HepG2 (cell line): Measurements from ENCODE around the gene ROMO1. TPM values are rescaled to one million over a fixed set of nuclear protein-coding genes. Genes with fewer than 3 reads are reported as not detected.

ENCODE experiments used
- AHR ChIP-seq: IDR thresholded peaks from 2 replicates; pipeline ENCODE4 v1.6.1; 2018; ENCODE audit warnings: missing genetic modification reagents, missing compliant biosample characterization
- ARNTL ChIP-seq: sonication (generic); formaldehyde crosslinking; IDR thresholded peaks from 2 replicates; pipeline ENCODE4 v1.4.0; 2020; ENCODE audit warnings: mild to moderate bottlenecking, missing genetic modification reagents
- CHCHD3 ChIP-seq: sonication (generic); formaldehyde crosslinking; IDR thresholded peaks from 2 replicates; pipeline ENCODE4 v1.8.0; 2022; ENCODE audit warnings: mild to moderate bottlenecking, missing genetic modification reagents, moderate library complexity
- DMAP1 ChIP-seq: IDR thresholded peaks from 2 replicates; pipeline ENCODE4 v1.6.1; 2016
- HMG20B ChIP-seq: conservative IDR thresholded peaks from 2 replicates; pipeline ENCODE4 v1.6.1; 2016; ENCODE audit warnings: missing genetic modification reagents, missing compliant biosample characterization
- IRF2 ChIP-seq: IDR thresholded peaks from 2 replicates; pipeline ENCODE4 v1.6.1; 2018; ENCODE audit warnings: missing genetic modification reagents, missing compliant biosample characterization
- MXD4 ChIP-seq: IDR thresholded peaks from 2 replicates; pipeline ENCODE4 v1.6.1; 2016; ENCODE audit warnings: mild to moderate bottlenecking, missing biosample characterization, missing genetic modification reagents
- MYC ChIP-seq: sonication (generic); formaldehyde crosslinking; IDR thresholded peaks from 2 replicates; pipeline ENCODE4 v1.9.0; 2021; ENCODE audit warnings: missing genetic modification reagents, borderline replicate concordance
- PITX1 ChIP-seq: sonication (generic); formaldehyde crosslinking; IDR thresholded peaks from 2 replicates; pipeline ENCODE4 v1.5.1; 2020; ENCODE audit warnings: mild to moderate bottlenecking, missing genetic modification reagents
- RBM22 ChIP-seq: fragments of 200-400 bp; formaldehyde crosslinking; optimal IDR thresholded peaks from 2 replicates; pipeline ENCODE3; 2017; ENCODE audit warnings: mild to moderate bottlenecking, low read length, moderate library complexity
- RELA ChIP-seq: sonication (generic); formaldehyde crosslinking; IDR thresholded peaks from 2 replicates; pipeline ENCODE4 v1.4.0; 2020; ENCODE audit warnings: missing genetic modification reagents
- STAG1 ChIP-seq: sonication (generic); formaldehyde crosslinking; IDR thresholded peaks from 2 replicates; pipeline ENCODE4 v1.4.0; 2020; ENCODE audit warnings: missing genetic modification reagents
- TCF7L2 ChIP-seq: IDR thresholded peaks from 2 replicates; pipeline ENCODE4 v1.6.1; 2011; ENCODE audit warnings: mild to moderate bottlenecking, low read depth, low read length, moderate library complexity
- YEATS2 ChIP-seq: sonication (generic); formaldehyde crosslinking; IDR thresholded peaks from 2 replicates; pipeline ENCODE4 v1.4.0; 2020; ENCODE audit warnings: missing genetic modification reagents, borderline replicate concordance
- ZFP90 ChIP-seq: sonication (generic); formaldehyde crosslinking; IDR thresholded peaks from 2 replicates; pipeline ENCODE4 v1.8.0; 2022; ENCODE audit warnings: missing genetic modification reagents, mild to moderate bottlenecking, inconsistent platforms, borderline replicate concordance
- ZNF550 ChIP-seq: sonication (generic); formaldehyde crosslinking; IDR thresholded peaks from 2 replicates; pipeline ENCODE4 v1.4.0; 2020; ENCODE audit warnings: mild to moderate bottlenecking, missing genetic modification reagents, borderline replicate concordance
- ZNF772 ChIP-seq: sonication (generic); formaldehyde crosslinking; IDR thresholded peaks from 2 replicates; pipeline ENCODE4 v1.5.0; 2020; ENCODE audit warnings: mild to moderate bottlenecking, missing genetic modification reagents
- ZNF788 ChIP-seq: sonication (generic); formaldehyde crosslinking; IDR thresholded peaks from 2 replicates; pipeline ENCODE4 v1.5.0; 2020; ENCODE audit warnings: mild to moderate bottlenecking, missing genetic modification reagents, borderline replicate concordance
- ZNF878 ChIP-seq: sonication (generic); formaldehyde crosslinking; IDR thresholded peaks from 2 replicates; pipeline ENCODE4 v1.8.1; 2023; ENCODE audit warnings: mild to moderate bottlenecking, missing genetic modification reagents, moderate library complexity
- polyA plus RNA-seq, 8 experiments: library from polyadenylated mRNA; depleted of rRNA in 3 of 8; stranded (reverse) in 7 of 8; unstranded in 1 of 8; fragments of >200 nt; fragmentation: Illumina TruSeq in 4 of 8; extraction: Trizol in 4 of 8; gene quantifications; 2 replicates each; pipeline versions ENCODE4 v1.2.1 to v1.2.3, GENCODE V29; 2011 to 2016; ENCODE audit warnings: low read depth in 4 of 8, missing spikeins in 1 of 8, mixed read lengths in 1 of 8; ENCODE audit not compliant: insufficient read depth in 1 of 8
- total RNA-seq, 5 experiments: library from RNA; depleted of rRNA; stranded (reverse); fragments of >200 nt; fragmentation: Illumina TruSeq; extraction: Trizol; gene quantifications; 2 replicates each; pipeline ENCODE4 v1.2.3, GENCODE V29; 2016; ENCODE audit warnings: low read depth in 1 of 5
- TF ChIP-seq, protein P1 (sequence below): sonication (generic); formaldehyde crosslinking; conservative IDR thresholded peaks from 2 replicates; pipeline ENCODE4 v1.4.0; 2020; ENCODE audit warnings: mild to moderate bottlenecking, missing genetic modification reagents, moderate library complexity
- TF ChIP-seq, protein P2 (sequence below): IDR thresholded peaks from 2 replicates; pipeline ENCODE4 v1.6.1; 2016; ENCODE audit warnings: low read depth, control low read depth
- TF ChIP-seq, protein P3 (sequence below): sonication (generic); formaldehyde crosslinking; IDR thresholded peaks from 2 replicates; pipeline ENCODE4 v1.9.0; 2021; ENCODE audit warnings: missing genetic modification reagents, mild to moderate bottlenecking, borderline replicate concordance

The ROMO1 gene
- total and polyA plus RNA-seq, 2 of the 13 experiments (the other 11 are each of a cell fraction or from before 2014, with no cell fraction given) = 636 to 755 TPM

DNA sequence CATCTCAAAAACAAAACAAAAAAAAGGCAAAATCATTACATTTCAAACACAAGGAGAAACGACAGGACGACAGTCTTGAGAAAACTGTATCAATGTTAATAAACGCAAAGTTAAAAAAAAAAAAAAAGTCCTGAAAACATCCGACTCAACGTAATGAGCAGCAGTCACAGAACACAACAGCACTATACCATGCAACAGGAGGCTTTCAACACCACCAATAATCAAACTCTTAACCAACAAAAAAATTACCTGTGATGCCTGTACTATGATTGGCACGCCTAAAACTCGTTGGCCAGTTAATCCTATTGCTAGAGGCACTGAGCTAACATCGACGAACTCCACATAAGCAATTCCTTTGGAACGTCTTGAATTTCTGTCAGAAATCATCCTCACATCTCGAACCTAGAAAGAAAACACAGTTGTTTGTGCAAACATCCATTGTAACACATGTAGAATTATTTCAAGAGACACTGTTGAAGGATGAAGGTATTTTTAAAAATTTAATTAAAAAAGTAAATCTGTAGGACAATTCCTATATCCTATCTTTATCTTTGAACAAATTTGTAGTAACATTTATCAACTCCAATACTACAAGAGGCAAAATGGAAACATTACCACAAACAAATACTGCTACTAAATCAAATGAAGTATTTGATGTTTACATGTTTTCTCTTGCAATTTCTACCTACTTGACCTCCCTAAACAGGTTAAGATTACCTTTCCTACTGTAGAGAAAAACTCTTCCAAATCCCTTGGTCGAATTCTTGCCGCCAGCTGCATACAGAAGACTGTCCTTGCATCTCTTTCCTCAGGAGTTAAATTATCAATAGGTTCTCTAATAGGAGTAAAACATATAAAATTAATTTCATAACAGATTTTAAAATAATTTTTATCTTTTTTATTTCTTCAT lies 25.4 kb downstream of the ROMO1 start (continued):
- TF ChIP-seq ZFP90 (CRISPR knock-in tag) (no peak), RELA (CRISPR knock-in tag) (no peak), STAG1 (CRISPR knock-in tag) (no peak), ZNF772 (no peak), RBM22 (peak; percentile 91), IRF2 (no peak), DMAP1 (CRISPR knock-in tag) (no peak), PITX1 (CRISPR knock-in tag) (no peak), MYC (CRISPR knock-in tag) (no peak), ZNF550 (no peak), AHR (CRISPR knock-in tag) (no peak), CHCHD3 (no peak), HMG20B (CRISPR knock-in tag) (no peak), MXD4 (no peak), ZNF878 (no peak), ZNF788 (CRISPR knock-in tag) (no peak), ARNTL (no peak), YEATS2 (CRISPR knock-in tag) (0 out of 2 replicates have a peak, but pooled peaks have one; percentile 11), TCF7L2 (no peak)
- TF ChIP-seq, protein P1, sequence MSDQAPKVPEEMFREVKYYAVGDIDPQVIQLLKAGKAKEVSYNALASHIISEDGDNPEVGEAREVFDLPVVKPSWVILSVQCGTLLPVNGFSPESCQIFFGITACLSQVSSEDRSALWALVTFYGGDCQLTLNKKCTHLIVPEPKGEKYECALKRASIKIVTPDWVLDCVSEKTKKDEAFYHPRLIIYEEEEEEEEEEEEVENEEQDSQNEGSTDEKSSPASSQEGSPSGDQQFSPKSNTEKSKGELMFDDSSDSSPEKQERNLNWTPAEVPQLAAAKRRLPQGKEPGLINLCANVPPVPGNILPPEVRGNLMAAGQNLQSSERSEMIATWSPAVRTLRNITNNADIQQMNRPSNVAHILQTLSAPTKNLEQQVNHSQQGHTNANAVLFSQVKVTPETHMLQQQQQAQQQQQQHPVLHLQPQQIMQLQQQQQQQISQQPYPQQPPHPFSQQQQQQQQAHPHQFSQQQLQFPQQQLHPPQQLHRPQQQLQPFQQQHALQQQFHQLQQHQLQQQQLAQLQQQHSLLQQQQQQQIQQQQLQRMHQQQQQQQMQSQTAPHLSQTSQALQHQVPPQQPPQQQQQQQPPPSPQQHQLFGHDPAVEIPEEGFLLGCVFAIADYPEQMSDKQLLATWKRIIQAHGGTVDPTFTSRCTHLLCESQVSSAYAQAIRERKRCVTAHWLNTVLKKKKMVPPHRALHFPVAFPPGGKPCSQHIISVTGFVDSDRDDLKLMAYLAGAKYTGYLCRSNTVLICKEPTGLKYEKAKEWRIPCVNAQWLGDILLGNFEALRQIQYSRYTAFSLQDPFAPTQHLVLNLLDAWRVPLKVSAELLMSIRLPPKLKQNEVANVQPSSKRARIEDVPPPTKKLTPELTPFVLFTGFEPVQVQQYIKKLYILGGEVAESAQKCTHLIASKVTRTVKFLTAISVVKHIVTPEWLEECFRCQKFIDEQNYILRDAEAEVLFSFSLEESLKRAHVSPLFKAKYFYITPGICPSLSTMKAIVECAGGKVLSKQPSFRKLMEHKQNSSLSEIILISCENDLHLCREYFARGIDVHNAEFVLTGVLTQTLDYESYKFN (CRISPR knock-in tag) = no peak
- TF ChIP-seq, protein P2, sequence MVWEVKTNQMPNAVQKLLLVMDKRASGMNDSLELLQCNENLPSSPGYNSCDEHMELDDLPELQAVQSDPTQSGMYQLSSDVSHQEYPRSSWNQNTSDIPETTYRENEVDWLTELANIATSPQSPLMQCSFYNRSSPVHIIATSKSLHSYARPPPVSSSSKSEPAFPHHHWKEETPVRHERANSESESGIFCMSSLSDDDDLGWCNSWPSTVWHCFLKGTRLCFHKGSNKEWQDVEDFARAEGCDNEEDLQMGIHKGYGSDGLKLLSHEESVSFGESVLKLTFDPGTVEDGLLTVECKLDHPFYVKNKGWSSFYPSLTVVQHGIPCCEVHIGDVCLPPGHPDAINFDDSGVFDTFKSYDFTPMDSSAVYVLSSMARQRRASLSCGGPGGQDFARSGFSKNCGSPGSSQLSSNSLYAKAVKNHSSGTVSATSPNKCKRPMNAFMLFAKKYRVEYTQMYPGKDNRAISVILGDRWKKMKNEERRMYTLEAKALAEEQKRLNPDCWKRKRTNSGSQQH (CRISPR knock-in tag) = no peak
- TF ChIP-seq, protein P3, sequence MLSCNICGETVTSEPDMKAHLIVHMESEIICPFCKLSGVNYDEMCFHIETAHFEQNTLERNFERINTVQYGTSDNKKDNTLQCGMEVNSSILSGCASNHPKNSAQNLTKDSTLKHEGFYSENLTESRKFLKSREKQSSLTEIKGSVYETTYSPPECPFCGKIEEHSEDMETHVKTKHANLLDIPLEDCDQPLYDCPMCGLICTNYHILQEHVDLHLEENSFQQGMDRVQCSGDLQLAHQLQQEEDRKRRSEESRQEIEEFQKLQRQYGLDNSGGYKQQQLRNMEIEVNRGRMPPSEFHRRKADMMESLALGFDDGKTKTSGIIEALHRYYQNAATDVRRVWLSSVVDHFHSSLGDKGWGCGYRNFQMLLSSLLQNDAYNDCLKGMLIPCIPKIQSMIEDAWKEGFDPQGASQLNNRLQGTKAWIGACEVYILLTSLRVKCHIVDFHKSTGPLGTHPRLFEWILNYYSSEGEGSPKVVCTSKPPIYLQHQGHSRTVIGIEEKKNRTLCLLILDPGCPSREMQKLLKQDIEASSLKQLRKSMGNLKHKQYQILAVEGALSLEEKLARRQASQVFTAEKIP (CRISPR knock-in tag) = no peak
